Measurements from ENCODE around the gene COL18A1. TPM values are rescaled to one million over a fixed set of nuclear protein-coding genes. Genes with fewer than 3 reads are reported as not detected.

The COL18A1 gene
- total RNA-seq, 4 donors from 2014 or later: 64.7 to 110 (median 98.9) TPM

- DNase-seq (ENCODE audit: low spot score): no peak
- ATAC-seq (ENCODE audit: low FRiP score): peak; percentile 29
- TF ChIP-seq, protein P1, sequence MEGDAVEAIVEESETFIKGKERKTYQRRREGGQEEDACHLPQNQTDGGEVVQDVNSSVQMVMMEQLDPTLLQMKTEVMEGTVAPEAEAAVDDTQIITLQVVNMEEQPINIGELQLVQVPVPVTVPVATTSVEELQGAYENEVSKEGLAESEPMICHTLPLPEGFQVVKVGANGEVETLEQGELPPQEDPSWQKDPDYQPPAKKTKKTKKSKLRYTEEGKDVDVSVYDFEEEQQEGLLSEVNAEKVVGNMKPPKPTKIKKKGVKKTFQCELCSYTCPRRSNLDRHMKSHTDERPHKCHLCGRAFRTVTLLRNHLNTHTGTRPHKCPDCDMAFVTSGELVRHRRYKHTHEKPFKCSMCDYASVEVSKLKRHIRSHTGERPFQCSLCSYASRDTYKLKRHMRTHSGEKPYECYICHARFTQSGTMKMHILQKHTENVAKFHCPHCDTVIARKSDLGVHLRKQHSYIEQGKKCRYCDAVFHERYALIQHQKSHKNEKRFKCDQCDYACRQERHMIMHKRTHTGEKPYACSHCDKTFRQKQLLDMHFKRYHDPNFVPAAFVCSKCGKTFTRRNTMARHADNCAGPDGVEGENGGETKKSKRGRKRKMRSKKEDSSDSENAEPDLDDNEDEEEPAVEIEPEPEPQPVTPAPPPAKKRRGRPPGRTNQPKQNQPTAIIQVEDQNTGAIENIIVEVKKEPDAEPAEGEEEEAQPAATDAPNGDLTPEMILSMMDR (IDR thresholded peaks at IDR 0.05): no peak
Observed at GRCh38 chr21:45460611-45461368, 55.8 kb downstream of the COL18A1 start.

DNA sequence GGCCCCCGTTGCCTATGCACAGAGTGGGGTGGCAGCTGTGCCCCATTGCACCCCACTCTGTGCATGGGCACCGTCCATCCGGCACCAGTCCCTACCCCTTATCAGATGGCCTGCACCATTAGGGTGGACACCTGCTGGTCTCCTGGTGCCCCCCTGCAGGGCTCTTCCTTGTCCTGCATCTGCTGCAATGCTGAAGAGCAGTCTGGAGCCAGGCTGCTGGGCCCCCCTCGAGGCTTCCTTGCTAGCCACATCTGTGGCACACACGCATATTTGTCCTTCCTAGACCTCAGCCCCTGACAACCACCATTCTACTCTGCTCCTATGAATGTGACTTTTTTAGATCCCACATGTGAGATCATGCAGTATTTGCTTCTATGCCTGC lies 56.4 kb downstream of the COL18A1 start:
- no peak for ATAC-seq (ENCODE audit: low FRiP score)
- DNase-seq (ENCODE audit: low spot score): no peak
- TF ChIP-seq, protein P1 (IDR thresholded peaks at IDR 0.05): no peak

DNA sequence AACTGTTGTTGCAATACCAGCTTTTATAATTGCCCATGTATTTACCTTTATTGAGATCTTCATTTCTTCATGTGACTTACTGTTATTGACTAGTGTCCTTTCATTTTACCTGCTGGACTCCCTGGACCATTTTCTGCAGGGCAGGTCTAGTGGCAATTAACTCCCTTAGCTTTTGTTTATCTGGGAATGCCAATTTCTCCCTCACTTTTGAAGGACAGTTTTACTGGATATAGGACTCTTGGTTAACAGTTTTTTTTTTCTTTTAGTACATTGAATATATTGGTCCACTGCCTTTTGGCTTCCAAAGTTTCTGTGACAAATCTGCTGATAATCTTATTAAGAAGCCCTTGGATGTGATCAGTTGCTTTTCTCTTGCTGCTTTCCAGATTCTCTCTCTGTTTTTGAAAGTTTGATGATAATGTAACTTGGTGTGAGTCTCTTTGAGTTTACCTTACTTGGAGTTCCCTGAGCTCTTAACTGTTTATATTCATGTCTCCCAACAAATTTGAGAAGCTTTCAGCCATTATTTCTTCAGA lies 56.9 kb downstream of the COL18A1 start:
- no peak for ATAC-seq (ENCODE audit: low FRiP score)
- TF ChIP-seq, protein P1 (IDR thresholded peaks at IDR 0.05): no peak

DNA sequence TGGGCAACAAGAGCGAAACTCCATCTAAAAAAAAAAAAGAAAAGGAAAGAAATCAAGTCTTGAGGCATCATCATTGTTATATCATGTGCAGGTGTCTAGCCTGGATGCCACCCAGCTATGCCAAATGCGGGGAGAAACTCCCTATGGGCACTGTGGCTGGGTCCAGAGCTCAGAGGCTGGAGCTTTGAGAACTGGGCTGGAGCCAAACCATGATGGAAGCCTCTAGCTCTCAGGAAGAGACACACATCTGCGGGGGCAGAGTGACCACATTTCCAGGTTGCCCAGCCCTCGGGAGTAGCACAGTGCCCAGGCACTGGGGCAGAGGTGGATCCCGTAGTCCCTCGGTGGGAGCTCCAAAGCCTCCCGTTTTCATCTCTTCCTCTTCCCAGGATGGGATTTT lies 58.9 kb downstream of the COL18A1 start:
- DNase-seq (ENCODE audit: low spot score) (no peak), ATAC-seq (ENCODE audit: low FRiP score) (no peak)

More for the DNA sequence above, 56.9 kb downstream of the COL18A1 start:
- DNase-seq (ENCODE audit: low spot score): no peak

GRCh38 chr21:45464309-45464708 lies 59.3 kb downstream of the COL18A1 start:
- no peak for DNase-seq (ENCODE audit: low spot score)
- TF ChIP-seq, protein P1 (IDR thresholded peaks at IDR 0.05): no peak
- ATAC-seq (ENCODE audit: low FRiP score): no peak

More for the DNA sequence above, 58.9 kb downstream of the COL18A1 start:
- TF ChIP-seq, protein P1 (IDR thresholded peaks at IDR 0.05): no peak

DNA sequence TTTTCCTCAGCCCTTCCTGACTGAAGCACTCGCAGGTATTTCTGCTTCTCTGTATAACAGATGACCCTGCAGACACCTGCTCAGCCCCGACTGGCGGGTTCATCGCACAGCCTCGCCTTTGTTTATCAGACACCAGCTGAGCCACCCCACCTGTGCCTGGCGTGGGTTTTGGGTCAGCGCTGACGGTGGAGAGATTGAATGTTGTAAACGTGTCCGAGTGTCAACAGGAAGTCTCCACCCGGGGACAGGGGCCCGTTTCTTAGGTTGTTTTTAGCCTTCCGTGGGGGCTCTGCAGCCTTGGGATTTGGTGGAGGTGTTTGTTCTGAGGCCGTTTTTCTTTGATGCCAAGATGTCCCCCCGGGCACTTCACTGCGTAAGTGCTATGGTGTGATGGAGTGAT lies 60.1 kb downstream of the COL18A1 start:
- DNase-seq (ENCODE audit: low spot score) (no peak), ATAC-seq (ENCODE audit: low FRiP score) (no peak)
- TF ChIP-seq, protein P1 (IDR thresholded peaks at IDR 0.05): no peak
